Occipital lobe (tissue), 2 donors: ENCODE measurements around the gene SRRT. TPM values are rescaled to one million over a fixed set of nuclear protein-coding genes. Genes with fewer than 3 reads are reported as not detected.
A peak's percentile ranks its signal among the peaks of the same experiment; 100 is the strongest.
"Not testable (repeated sequence)": the region's sequence is repeated elsewhere in the genome, so short reads cannot be mapped to it uniquely, and the experiment has no call there.

Source experiments
- DNase-seq: peaks from one replicate; lab custom pipeline; 2025; lab: John Stamatoyannopoulos, UW
- total RNA-seq: library from RNA; depleted of rRNA; stranded (reverse); fragments of >200 nt; gene quantifications from one replicate; pipeline ENCODE4 v1.2.3, GENCODE V29; 2014

The SRRT gene
- total RNA-seq, 1 donor from 2014 or later, result 29.5 TPM

- DNase-seq, result no peak
Measured at GRCh38 chr7:100893318-100893895, 18.5 kb downstream of the SRRT start.

- DNase-seq, result no peak
Measured at GRCh38 chr7:100893910-100894721, 19.2 kb downstream of the SRRT start.

GRCh38 chr7:100894860-100895700, 20.2 kb downstream of the SRRT start:
- peak; percentile 15 for DNase-seq

GRCh38 chr7:100895701-100895955, 20.7 kb downstream of the SRRT start, which contains the start of gene ACHE:
TSS of gene ACHE (minus strand) at chr7:100895888. CDS start at chr7:100894232, 1,656 bp downstream.
- DNase-seq, result no peak

GRCh38 chr7:100895956-100896731, 21.2 kb downstream of the SRRT start:
- DNase-seq, result no peak

- DNase-seq, result peak; percentile 57
Measured at GRCh38 chr7:100896732-100897608, 22.1 kb downstream of the SRRT start.

GRCh38 chr7:100897772-100898454, 23.0 kb downstream of the SRRT start:
- DNase-seq, result no peak

GRCh38 chr7:100899432-100899831, 24.5 kb downstream of the SRRT start:
- DNase-seq, result no peak

GRCh38 chr7:100900978-100901377, 26.1 kb downstream of the SRRT start:
- DNase-seq, result no peak

- DNase-seq, result no peak
Measured at GRCh38 chr7:100901921-100902332, 27.0 kb downstream of the SRRT start.

GRCh38 chr7:100902638-100903037, 27.7 kb downstream of the SRRT start:
- no peak for DNase-seq

- DNase-seq, result no peak
Measured at GRCh38 chr7:100908512-100908911, 33.6 kb downstream of the SRRT start.

GRCh38 chr7:100910443-100910842, 35.5 kb downstream of the SRRT start:
- not testable (repeated sequence) for DNase-seq

GRCh38 chr7:100911484-100911883, 36.6 kb downstream of the SRRT start:
- no peak for DNase-seq

- no peak for DNase-seq
Measured at GRCh38 chr7:100914208-100914878, 39.4 kb downstream of the SRRT start.

GRCh38 chr7:100914879-100915447, 40.1 kb downstream of the SRRT start:
- DNase-seq, result no peak

GRCh38 chr7:100919335-100919734, 44.4 kb downstream of the SRRT start:
- DNase-seq, result not testable (repeated sequence)

- not testable (repeated sequence) for DNase-seq
Measured at GRCh38 chr7:100919779-100920437, 45.0 kb downstream of the SRRT start.
